A673 (cell line): ENCODE results near the gene SOX5.

ENCODE experiments used
- EZH2 ChIP-seq: fragments of 200-600 bp; sonication (generic); IDR thresholded peaks from 2 replicates; pipeline ENCODE4 v1.6.1; 2017; ENCODE audit warnings: borderline replicate concordance, low read depth, mild to moderate bottlenecking, mixed read lengths, antibody characterized with exemption, low read length; ENCODE audit not compliant: poor library complexity, severe bottlenecking
- TF ChIP-seq, protein P1 (sequence below): fragments of 300-800, 200-600 bp; sonication (generic); conservative IDR thresholded peaks from 2 replicates; pipeline ENCODE4 v1.5.1; 2017; ENCODE audit warnings: low read depth, mild to moderate bottlenecking, antibody characterized with exemption, low read length, moderate library complexity, mixed read lengths

DNA sequence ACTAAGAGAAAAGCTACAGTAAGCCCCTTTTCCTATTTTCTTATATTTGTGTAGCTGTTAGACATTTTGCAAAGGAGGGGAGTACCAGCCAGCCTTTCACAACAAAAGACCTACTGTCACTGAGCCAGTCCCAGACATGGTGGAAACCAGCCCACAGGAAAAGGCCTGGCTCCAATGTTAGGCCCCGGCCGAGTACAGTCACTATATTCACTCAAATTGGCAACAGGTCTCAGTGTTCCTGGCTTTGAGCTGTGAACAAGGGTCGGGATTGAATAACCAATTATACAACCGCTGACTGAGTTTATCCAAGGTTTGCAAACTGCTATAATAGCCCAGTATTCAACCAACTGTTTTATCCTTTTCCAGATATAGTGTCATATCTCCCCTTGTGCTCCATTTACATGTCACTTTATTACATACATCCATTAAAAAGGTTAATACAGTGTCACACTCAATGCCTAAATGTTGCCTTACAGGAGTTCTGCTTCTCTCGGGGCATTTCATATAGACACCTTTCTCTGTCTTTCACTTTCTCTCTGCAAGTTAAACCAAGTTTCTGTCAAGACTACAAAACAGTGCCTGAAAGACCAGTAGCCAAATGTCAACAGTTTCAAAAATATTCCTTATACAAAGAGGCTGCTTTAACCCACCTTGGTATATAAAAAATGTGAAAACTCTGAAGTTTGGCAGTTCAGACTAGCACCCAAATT lies 178.1 kb downstream of the SOX5 start:
- TF ChIP-seq EZH2 = no peak
- TF ChIP-seq, protein P1, sequence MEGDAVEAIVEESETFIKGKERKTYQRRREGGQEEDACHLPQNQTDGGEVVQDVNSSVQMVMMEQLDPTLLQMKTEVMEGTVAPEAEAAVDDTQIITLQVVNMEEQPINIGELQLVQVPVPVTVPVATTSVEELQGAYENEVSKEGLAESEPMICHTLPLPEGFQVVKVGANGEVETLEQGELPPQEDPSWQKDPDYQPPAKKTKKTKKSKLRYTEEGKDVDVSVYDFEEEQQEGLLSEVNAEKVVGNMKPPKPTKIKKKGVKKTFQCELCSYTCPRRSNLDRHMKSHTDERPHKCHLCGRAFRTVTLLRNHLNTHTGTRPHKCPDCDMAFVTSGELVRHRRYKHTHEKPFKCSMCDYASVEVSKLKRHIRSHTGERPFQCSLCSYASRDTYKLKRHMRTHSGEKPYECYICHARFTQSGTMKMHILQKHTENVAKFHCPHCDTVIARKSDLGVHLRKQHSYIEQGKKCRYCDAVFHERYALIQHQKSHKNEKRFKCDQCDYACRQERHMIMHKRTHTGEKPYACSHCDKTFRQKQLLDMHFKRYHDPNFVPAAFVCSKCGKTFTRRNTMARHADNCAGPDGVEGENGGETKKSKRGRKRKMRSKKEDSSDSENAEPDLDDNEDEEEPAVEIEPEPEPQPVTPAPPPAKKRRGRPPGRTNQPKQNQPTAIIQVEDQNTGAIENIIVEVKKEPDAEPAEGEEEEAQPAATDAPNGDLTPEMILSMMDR = no peak
